HEK293 (cell line): ENCODE measurements around the gene DPP9.

Experiments
- GLI4 ChIP-seq: fragments of 450-650 bp; formaldehyde crosslinking; IDR thresholded peaks from 2 replicates; pipeline ENCODE4 v1.5.1; 2016; ENCODE audit warnings: missing biosample characterization, missing genetic modification characterization
- GLIS2 ChIP-seq: fragments of 450-650 bp; formaldehyde crosslinking; IDR thresholded peaks from 2 replicates; pipeline ENCODE4 v1.5.1; 2016; ENCODE audit warnings: missing biosample characterization, missing genetic modification characterization
- HOXA7 ChIP-seq: sonication (generic); formaldehyde crosslinking; IDR thresholded peaks from 2 replicates; pipeline ENCODE4 v1.8.1; 2022; ENCODE audit warnings: missing genetic modification reagents, borderline replicate concordance
- IKZF3 ChIP-seq: fragments of 450-650 bp; IDR thresholded peaks from 2 replicates; pipeline ENCODE4 v1.5.0; 2018; ENCODE audit warnings: missing biosample characterization, mild to moderate bottlenecking, missing genetic modification characterization, moderate library complexity
- KLF1 ChIP-seq: fragments of 450-650 bp; formaldehyde crosslinking; IDR thresholded peaks from 2 replicates; pipeline ENCODE4 v1.5.1; 2016; ENCODE audit warnings: missing biosample characterization, missing genetic modification characterization
- OVOL3 ChIP-seq: fragments of 450-650 bp; formaldehyde crosslinking; IDR thresholded peaks from 2 replicates; pipeline ENCODE4 v1.5.1; 2016; ENCODE audit warnings: missing biosample characterization, missing genetic modification characterization
- PRDM2 ChIP-seq: fragments of 450-650 bp; formaldehyde crosslinking; IDR thresholded peaks from 2 replicates; pipeline ENCODE4 v1.5.1; 2016; ENCODE audit warnings: missing biosample characterization, missing genetic modification characterization, borderline replicate concordance
- SCRT1 ChIP-seq: fragments of 450-650 bp; formaldehyde crosslinking; IDR thresholded peaks from 2 replicates; pipeline ENCODE4 v1.5.1; 2016; ENCODE audit warnings: missing biosample characterization, missing genetic modification characterization, borderline replicate concordance
- SETDB1 ChIP-seq: IDR thresholded peaks from one replicate; pipeline ENCODE4 v1.6.1; 2017; ENCODE audit warnings: mild to moderate bottlenecking, low read length, moderate library complexity, mixed read lengths; ENCODE audit not compliant: insufficient read length
- ZBTB17 ChIP-seq: fragments of 450-650 bp; formaldehyde crosslinking; IDR thresholded peaks from 2 replicates; pipeline ENCODE4 v1.5.1; 2016; ENCODE audit warnings: missing biosample characterization, missing genetic modification characterization
- ZBTB26 ChIP-seq: fragments of 450-650 bp; formaldehyde crosslinking; optimal IDR thresholded peaks from 2 replicates; pipeline ENCODE3; 2016; ENCODE audit warnings: missing biosample characterization, mild to moderate bottlenecking, missing genetic modification characterization
- ZIC2 ChIP-seq: fragments of 450-650 bp; formaldehyde crosslinking; IDR thresholded peaks from 2 replicates; pipeline ENCODE4 v1.5.1; 2016; ENCODE audit warnings: missing biosample characterization, missing genetic modification characterization
- ZNF114 ChIP-seq: fragments of 450-650 bp; formaldehyde crosslinking; IDR thresholded peaks from 2 replicates; pipeline ENCODE4 v1.5.0; 2017; ENCODE audit warnings: missing biosample characterization, missing genetic modification characterization
- ZNF121 ChIP-seq: fragments of 450-650 bp; formaldehyde crosslinking; IDR thresholded peaks from 2 replicates; pipeline ENCODE4 v1.5.1; 2016; ENCODE audit warnings: missing biosample characterization, missing genetic modification characterization
- ZNF133 ChIP-seq: fragments of 450-650 bp; formaldehyde crosslinking; IDR thresholded peaks from 2 replicates; pipeline ENCODE4 v1.5.1; 2016; ENCODE audit warnings: missing biosample characterization, missing genetic modification characterization
- ZNF146 ChIP-seq: fragments of 450-650 bp; formaldehyde crosslinking; IDR thresholded peaks from 2 replicates; pipeline ENCODE4 v1.5.1; 2016; ENCODE audit warnings: missing biosample characterization, missing genetic modification characterization
- ZNF184 ChIP-seq: fragments of 450-650 bp; IDR thresholded peaks from 2 replicates; pipeline ENCODE4 v1.5.1; 2018; ENCODE audit warnings: missing biosample characterization, mild to moderate bottlenecking, missing genetic modification characterization
- ZNF223 ChIP-seq: fragments of 450-650 bp; formaldehyde crosslinking; IDR thresholded peaks from 2 replicates; pipeline ENCODE4 v1.5.1; 2016; ENCODE audit warnings: missing biosample characterization, missing genetic modification characterization
- ZNF239 ChIP-seq: fragments of 450-650 bp; formaldehyde crosslinking; IDR thresholded peaks from 2 replicates; pipeline ENCODE4 v1.5.1; 2016; ENCODE audit warnings: missing biosample characterization, missing genetic modification characterization
- ZNF366 ChIP-seq: fragments of 450-650 bp; formaldehyde crosslinking; conservative IDR thresholded peaks from 2 replicates; pipeline ENCODE4 v1.5.1; 2016; ENCODE audit warnings: missing biosample characterization, missing genetic modification characterization
- ZNF37A ChIP-seq: fragments of 450-650 bp; IDR thresholded peaks from 2 replicates; pipeline ENCODE4 v1.5.1; 2018; ENCODE audit warnings: missing biosample characterization, missing genetic modification characterization
- ZNF391 ChIP-seq: fragments of 450-650 bp; formaldehyde crosslinking; IDR thresholded peaks from 2 replicates; pipeline ENCODE4 v1.5.1; 2016; ENCODE audit warnings: low read depth, missing biosample characterization, missing genetic modification characterization, borderline replicate concordance
- ZNF514 ChIP-seq: fragments of 450-650 bp; formaldehyde crosslinking; IDR thresholded peaks from 2 replicates; pipeline ENCODE4 v1.5.1; 2016; ENCODE audit warnings: missing biosample characterization, missing genetic modification characterization
- ZNF623 ChIP-seq: fragments of 450-650 bp; formaldehyde crosslinking; IDR thresholded peaks from 2 replicates; pipeline ENCODE4 v1.5.1; 2016; ENCODE audit warnings: missing biosample characterization, missing genetic modification characterization
- ZNF654 ChIP-seq: fragments of 450-650 bp; formaldehyde crosslinking; IDR thresholded peaks from 2 replicates; pipeline ENCODE4 v1.5.1; 2016; ENCODE audit warnings: low read depth, missing biosample characterization, missing genetic modification characterization
- ZNF670 ChIP-seq: fragments of 450-650 bp; formaldehyde crosslinking; IDR thresholded peaks from 2 replicates; pipeline ENCODE4 v1.5.1; 2016; ENCODE audit warnings: missing biosample characterization, missing genetic modification characterization, low read depth
- ZNF707 ChIP-seq: fragments of 450-650 bp; formaldehyde crosslinking; IDR thresholded peaks from 2 replicates; pipeline ENCODE4 v1.5.1; 2016; ENCODE audit warnings: missing biosample characterization, missing genetic modification characterization
- ZNF777 ChIP-seq: fragments of 450-650 bp; formaldehyde crosslinking; IDR thresholded peaks from 2 replicates; pipeline ENCODE4 v1.5.1; 2017; ENCODE audit warnings: missing biosample characterization, missing genetic modification characterization, borderline replicate concordance
- ZNF792 ChIP-seq: fragments of 450-650 bp; formaldehyde crosslinking; IDR thresholded peaks from 2 replicates; pipeline ENCODE4 v1.5.1; 2016; ENCODE audit warnings: missing biosample characterization, missing genetic modification characterization
- TF ChIP-seq, protein P1 (sequence below): fragments of 450-650 bp; formaldehyde crosslinking; IDR thresholded peaks from 2 replicates; pipeline ENCODE4 v1.5.1; 2017; ENCODE audit warnings: missing biosample characterization, missing genetic modification characterization
- TF ChIP-seq, protein P2 (sequence below): fragments of 450-650 bp; formaldehyde crosslinking; IDR thresholded peaks from 2 replicates; pipeline ENCODE4 v1.5.1; 2016; ENCODE audit warnings: missing biosample characterization, missing genetic modification characterization

The DPP9 gene

DNA sequence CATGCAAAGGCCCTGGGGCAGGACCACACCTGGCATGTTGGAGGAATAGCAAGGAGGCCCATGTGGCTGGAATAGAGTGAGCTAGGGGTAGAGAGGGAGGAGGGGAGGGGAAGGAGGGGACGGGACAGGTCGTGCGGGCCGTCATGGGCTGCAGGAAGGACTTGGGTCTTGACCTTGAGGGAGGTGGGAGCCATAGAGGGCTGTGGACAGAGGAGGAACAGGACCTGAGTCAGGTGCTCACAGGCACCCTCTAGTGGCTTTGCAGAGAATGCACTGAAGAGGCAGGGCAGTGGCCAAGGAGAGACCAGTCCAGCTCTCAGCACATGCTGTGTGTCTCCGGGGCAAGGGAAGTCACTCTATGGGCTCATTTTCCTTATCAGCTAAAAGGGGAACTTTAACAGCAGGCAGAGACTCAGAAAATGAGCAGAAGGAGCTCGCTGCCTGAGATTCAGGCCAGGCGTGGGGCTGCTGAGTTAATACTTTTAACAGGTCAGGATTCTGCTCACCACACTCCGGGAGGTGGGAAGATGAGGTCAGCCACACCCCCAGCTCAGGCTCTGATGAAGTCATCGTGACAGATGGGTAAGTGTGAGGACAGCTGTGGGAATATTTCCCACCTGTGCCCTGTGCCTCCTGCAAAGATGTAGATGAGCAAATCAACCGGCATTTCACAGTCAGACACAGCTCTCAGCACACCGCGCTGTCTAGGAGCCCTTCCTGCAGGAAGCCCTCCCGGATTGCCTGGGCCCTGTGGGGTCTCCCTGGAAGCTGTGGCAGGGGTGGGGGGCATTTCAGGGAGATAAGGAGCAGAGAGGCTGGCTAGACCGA, 90.3 kb downstream of the DPP9 start (continued):
- TF ChIP-seq OVOL3 (tag by site-specific recombination) (no peak), ZNF37A (tag by site-specific recombination) (no peak), ZNF514 (tag by site-specific recombination) (no peak), HOXA7 (CRISPR knock-in tag) (no peak), ZBTB17 (tag by site-specific recombination) (peak; percentile 73), ZNF623 (tag by site-specific recombination) (peak; percentile 100), ZNF133 (tag by site-specific recombination) (no peak), ZNF670 (tag by site-specific recombination) (no peak), SCRT1 (tag by site-specific recombination) (no peak), ZNF184 (tag by site-specific recombination) (no peak), ZNF114 (tag by site-specific recombination) (no peak), ZNF239 (tag by site-specific recombination) (no peak), ZIC2 (tag by site-specific recombination) (peak; percentile 89), ZBTB26 (tag by site-specific recombination) (peak; percentile 6), SETDB1 (no peak), ZNF707 (tag by site-specific recombination) (no peak), ZNF366 (tag by site-specific recombination) (peak; percentile 46; the same call in 1 of the 2 replicates), IKZF3 (tag by site-specific recombination) (peak; percentile 21; the same call in 1 of the 2 replicates), ZNF391 (tag by site-specific recombination) (no peak), GLIS2 (tag by site-specific recombination) (peak; percentile 79), PRDM2 (tag by site-specific recombination) (0 out of 2 replicates have a peak, but pooled peaks have one; percentile 37), ZNF654 (tag by site-specific recombination) (peak; percentile 40; the same call in 1 of the 2 replicates), ZNF777 (tag by site-specific recombination) (no peak), GLI4 (tag by site-specific recombination) (0 out of 2 replicates have a peak, but pooled peaks have one; percentile 73), ZNF121 (tag by site-specific recombination) (peak; percentile 53; the same call in 1 of the 2 replicates), ZNF223 (tag by site-specific recombination) (no peak), KLF1 (tag by site-specific recombination) (no peak), ZNF146 (tag by site-specific recombination) (no peak), ZNF792 (no peak)
- TF ChIP-seq, protein P1, sequence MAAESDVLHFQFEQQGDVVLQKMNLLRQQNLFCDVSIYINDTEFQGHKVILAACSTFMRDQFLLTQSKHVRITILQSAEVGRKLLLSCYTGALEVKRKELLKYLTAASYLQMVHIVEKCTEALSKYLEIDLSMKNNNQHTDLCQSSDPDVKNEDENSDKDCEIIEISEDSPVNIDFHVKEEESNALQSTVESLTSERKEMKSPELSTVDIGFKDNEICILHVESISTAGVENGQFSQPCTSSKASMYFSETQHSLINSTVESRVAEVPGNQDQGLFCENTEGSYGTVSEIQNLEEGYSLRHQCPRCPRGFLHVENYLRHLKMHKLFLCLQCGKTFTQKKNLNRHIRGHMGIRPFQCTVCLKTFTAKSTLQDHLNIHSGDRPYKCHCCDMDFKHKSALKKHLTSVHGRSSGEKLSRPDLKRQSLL (tag by site-specific recombination): no peak
- TF ChIP-seq, protein P2, sequence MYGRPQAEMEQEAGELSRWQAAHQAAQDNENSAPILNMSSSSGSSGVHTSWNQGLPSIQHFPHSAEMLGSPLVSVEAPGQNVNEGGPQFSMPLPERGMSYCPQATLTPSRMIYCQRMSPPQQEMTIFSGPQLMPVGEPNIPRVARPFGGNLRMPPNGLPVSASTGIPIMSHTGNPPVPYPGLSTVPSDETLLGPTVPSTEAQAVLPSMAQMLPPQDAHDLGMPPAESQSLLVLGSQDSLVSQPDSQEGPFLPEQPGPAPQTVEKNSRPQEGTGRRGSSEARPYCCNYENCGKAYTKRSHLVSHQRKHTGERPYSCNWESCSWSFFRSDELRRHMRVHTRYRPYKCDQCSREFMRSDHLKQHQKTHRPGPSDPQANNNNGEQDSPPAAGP (tag by site-specific recombination): 0 out of 2 replicates have a peak, but pooled peaks have one; percentile 40
